Peyer's patch (tissue), 4 donors: ENCODE results near the gene SMIM23.

Source experiments
- CTCF ChIP-seq, 6 experiments: fragments of 450-650 bp in 4 of 6; fragments of 200-600 bp in 2 of 6; sonication (generic) in 1 of 6; IDR thresholded peaks; one replicate each; pipeline ENCODE4 v1.5.1; 2017 to 2019; ENCODE audit warnings: antibody characterized with exemption in 6 of 6, mild to moderate bottlenecking in 3 of 6, moderate library complexity in 1 of 6
- POLR2A ChIP-seq, 2 donors: fragments of 450-650 bp; IDR thresholded peaks; one replicate each; pipeline ENCODE4 v1.5.1; 2017; ENCODE audit warnings: antibody characterized with exemption in 2 of 2, mild to moderate bottlenecking in 2 of 2, moderate library complexity in 2 of 2

DNA sequence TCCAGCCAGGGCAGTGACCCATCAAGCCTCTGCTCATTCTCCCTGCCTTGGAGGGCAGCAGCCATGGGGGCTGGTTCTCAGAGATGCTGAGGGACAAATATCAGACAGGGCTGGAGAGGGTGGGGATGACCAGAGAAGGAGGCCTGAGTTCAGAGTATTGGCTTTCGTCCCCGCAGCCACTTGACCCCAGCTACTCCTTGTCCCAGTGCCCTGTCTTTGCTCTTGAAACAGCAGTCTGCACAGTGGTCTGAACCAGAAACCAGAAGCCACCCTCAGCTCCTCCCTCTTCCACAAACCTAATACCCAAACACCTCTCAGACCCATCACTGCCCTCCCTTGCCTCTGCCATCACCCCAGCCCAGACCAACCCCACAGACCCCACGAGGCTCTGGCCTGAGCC is 36.3 kb upstream of the SMIM23 start:
- TF ChIP-seq CTCF (IDR thresholded peaks at IDR 0.05) (no peak), POLR2A (IDR thresholded peaks at IDR 0.05) (no peak)
